Lung (tissue), 12 donors: ENCODE measurements around the gene MCM9. TPM values are rescaled to one million over a fixed set of nuclear protein-coding genes. Genes with fewer than 3 reads are reported as not detected.

Source experiments
- ATAC-seq: fragments of 200-7000 bp; cut with Tn5 transposase; one replicate; pipeline ENCODE4 v1.9.1; 2020; ENCODE audit warnings: moderate number of reproducible peaks; ENCODE audit not compliant: insufficient read depth, low FRiP score
- DNase-seq, 3 donors: peaks; one replicate each; pipeline ENCODE4 v3.0.0-alpha.2; 2013 to 2017
- H3K27ac ChIP-seq, 2 donors: one replicate each; pipeline ENCODE4 v1.5.1; 2013; ENCODE audit warnings: mild to moderate bottlenecking in 2 of 2, moderate library complexity in 2 of 2, control low read depth in 1 of 2, inconsistent platforms in 1 of 2, low read depth in 1 of 2, low read length in 1 of 2
- H3K27me3 ChIP-seq, 3 donors: one replicate each; pipeline ENCODE4 v1.5.1; 2013; ENCODE audit warnings: low read length in 2 of 3; ENCODE audit not compliant: control insufficient read depth in 3 of 3, insufficient read depth in 3 of 3
- H3K36me3 ChIP-seq, 4 donors: one replicate each; pipeline ENCODE4 v1.5.1; 2013; ENCODE audit warnings: low read length in 4 of 4, mild to moderate bottlenecking in 1 of 4, moderate library complexity in 1 of 4; ENCODE audit not compliant: control insufficient read depth in 4 of 4, insufficient read depth in 4 of 4
- H3K4me1 ChIP-seq, 5 donors: one replicate each; pipeline ENCODE4 v1.5.1; 2013; ENCODE audit warnings: low read length in 5 of 5, mild to moderate bottlenecking in 2 of 5, moderate library complexity in 1 of 5; ENCODE audit not compliant: control insufficient read depth in 5 of 5, insufficient read depth in 5 of 5
- H3K4me3 ChIP-seq: one replicate; pipeline ENCODE4 v1.5.1; 2013; ENCODE audit warnings: mild to moderate bottlenecking, control low read depth, moderate library complexity
- H3K9ac ChIP-seq, 2 donors: one replicate each; pipeline ENCODE4 v1.5.1; 2013; ENCODE audit warnings: low read length in 2 of 2, control low read depth in 1 of 2; ENCODE audit not compliant: insufficient read depth in 1 of 2
- H3K9me3 ChIP-seq, 4 donors: one replicate each; pipeline ENCODE4 v1.5.1; 2013; ENCODE audit warnings: low read length in 3 of 4, mild to moderate bottlenecking in 1 of 4, moderate library complexity in 1 of 4; ENCODE audit not compliant: control insufficient read depth in 4 of 4, insufficient read depth in 3 of 4
- CTCF ChIP-seq: IDR thresholded peaks from 2 replicates; pipeline ENCODE4 v1.5.1; 2012; ENCODE audit warnings: mild to moderate bottlenecking; ENCODE audit errors: control extremely low read depth, extremely low read depth
- WGBS, 2 donors: extraction: QIAGEN DNeasy Blood & Tissue Kit; methylation state at CpG; one replicate each; pipeline ENCODE4 v1.1.7; 2013; 5-methylcytosine and 5-hydroxymethylcytosine counted together
- polyA plus RNA-seq, 2 donors: library from polyadenylated mRNA; stranded (reverse); fragments of 200-250 nt; gene quantifications; one replicate each; pipeline ENCODE4 v1.2.1, GENCODE V29; 2013
- total RNA-seq, 2 donors: library from RNA; depleted of rRNA in 1 of 2; stranded (reverse); fragments of >200 nt in 1 of 2; gene quantifications; one replicate each; pipeline ENCODE4 v1.2.1, GENCODE V29; 2014 to 2021
- donor health status: control.
- donor health status: control.
- donor health status: Bipolar disorder and iron deficiency.
- donor health status: healthy.
- donor health status: DM: yes; HTN: yes; CAD: no.

Gene MCM9
- total and polyA plus RNA-seq, 4 donors: 4.8 to 28.6 (median 12.0) TPM

- DNase-seq: no peak
- H3K27me3 ChIP-seq: no peaks in the 10 kb centered on the region
- H3K9me3 ChIP-seq: no peaks in the 10 kb centered on the region
- 38 to 57% methylated on average over 5 of the region's 5 CpGs for WGBS, 2 donors
- peaks cover 0 to 3% (median 0%) of the 10 kb centered on the region in 5 donors for H3K4me1 ChIP-seq
- H3K36me3 ChIP-seq: peaks cover 0 to 5% (median 0%) of the 10 kb centered on the region in 4 donors
- no peak for TF ChIP-seq CTCF
- no peak overlapping the region for H3K4me3 ChIP-seq
- no peak overlapping the region for H3K9ac ChIP-seq
- H3K27ac ChIP-seq: no peak overlapping the region
- no peak for ATAC-seq
Observed at GRCh38 chr6:118808793-118809638, 125.9 kb downstream of the MCM9 start.

- WGBS, 2 donors: 95 to 97% methylated on average over 4 of the region's 4 CpGs
Observed at GRCh38 chr6:118804091-118804490, 130.9 kb downstream of the MCM9 start.

GRCh38 chr6:118801257-118801656, 133.7 kb downstream of the MCM9 start:
- H3K4me3 ChIP-seq: no peak overlapping the region
- WGBS, 2 donors: 96 to 98% methylated on average over 6 of the region's 6 CpGs
- no peaks in the 10 kb centered on the region for H3K36me3 ChIP-seq
- no peak for TF ChIP-seq CTCF
- H3K27ac ChIP-seq: no peak overlapping the region
- H3K27me3 ChIP-seq: no peaks in the 10 kb centered on the region
- DNase-seq: no peak
- H3K4me1 ChIP-seq: peaks cover 0 to 1% (median 0%) of the 10 kb centered on the region in 5 donors
- no peak overlapping the region for H3K9ac ChIP-seq
- no peaks in the 10 kb centered on the region for H3K9me3 ChIP-seq
- no peak for ATAC-seq

More at GRCh38 chr6:118804091-118804490, 130.9 kb downstream of the MCM9 start:
- H3K9ac ChIP-seq: no peak overlapping the region
- no peak for ATAC-seq
- H3K27me3 ChIP-seq: no peaks in the 10 kb centered on the region
- no peaks in the 10 kb centered on the region for H3K36me3 ChIP-seq
- H3K9me3 ChIP-seq: no peaks in the 10 kb centered on the region
- peaks cover 0 to 2% (median 0%) of the 10 kb centered on the region in 5 donors for H3K4me1 ChIP-seq
- no peak for TF ChIP-seq CTCF
- H3K4me3 ChIP-seq: no peak overlapping the region
- DNase-seq: no peak
- no peak overlapping the region for H3K27ac ChIP-seq
